HG03571 (cell line): ENCODE data around the gene GRIFIN.
"Not testable (repeated sequence)": the region's sequence is repeated elsewhere in the genome, so short reads cannot be mapped to it uniquely, and the experiment has no call there.

Source experiments
- ATAC-seq: cut with Tn5 transposase; IDR thresholded peaks from one replicate; pipeline ENCODE4 v1.9.1; 2021; ENCODE audit not compliant: unreplicated experiment

Gene GRIFIN

DNA sequence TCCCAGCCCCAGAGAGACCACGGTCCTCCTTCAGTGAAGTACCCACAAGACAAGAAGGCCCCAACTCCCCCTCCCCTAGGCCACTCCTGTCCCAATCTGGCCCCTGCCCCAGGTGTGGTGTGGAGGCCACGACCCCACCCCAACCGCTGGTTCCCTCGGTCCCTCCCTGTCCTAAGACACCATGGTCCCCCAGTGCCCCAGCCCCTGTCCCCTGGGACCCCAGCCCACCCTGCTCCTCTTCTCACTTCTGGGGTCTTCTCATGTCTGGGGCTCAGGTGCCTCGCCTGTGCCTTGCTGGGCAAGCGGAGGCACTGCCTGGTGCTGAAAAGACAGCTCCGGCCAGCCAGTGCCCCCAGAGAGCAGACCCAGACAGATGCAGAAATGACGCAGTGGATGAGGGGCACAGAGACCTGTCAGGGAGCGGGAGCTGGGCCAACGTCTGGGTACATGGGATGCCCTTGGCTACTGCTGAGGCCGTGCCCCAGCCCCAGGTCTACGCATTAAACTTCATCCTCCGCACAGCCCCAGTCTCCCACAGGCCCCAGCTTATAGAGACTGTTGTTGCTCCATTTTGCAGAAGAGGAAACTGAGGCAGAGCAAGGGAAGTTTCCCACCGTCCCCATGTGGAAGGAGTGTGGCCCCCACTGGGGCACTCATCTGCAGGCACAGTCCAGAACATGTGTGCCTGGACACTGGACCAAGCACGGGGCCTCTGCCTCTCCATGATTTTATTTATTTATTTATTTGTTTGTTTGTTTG, 14.8 kb downstream of the GRIFIN start:
- ATAC-seq, result no peak

DNA sequence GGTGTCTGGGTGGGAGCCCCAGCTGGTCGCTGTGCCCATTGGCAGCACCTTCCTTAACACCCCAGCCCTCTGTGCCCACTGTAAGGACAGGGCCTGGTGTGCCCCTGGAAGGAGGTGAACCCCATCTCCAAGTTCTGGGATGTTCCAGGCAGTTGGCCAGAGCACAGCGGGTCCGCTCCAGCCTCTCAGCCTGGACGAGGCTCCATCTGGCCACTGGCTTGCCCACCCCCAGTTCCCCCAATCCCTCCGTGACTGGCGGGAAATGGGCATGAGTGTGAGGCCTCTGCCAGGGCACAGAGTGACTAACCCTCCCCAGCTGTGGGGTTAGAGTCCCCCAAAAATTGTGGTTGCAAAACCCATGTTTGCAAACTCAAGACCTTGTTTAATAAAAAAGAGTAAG, 15.6 kb downstream of the GRIFIN start:
- no peak for ATAC-seq

DNA sequence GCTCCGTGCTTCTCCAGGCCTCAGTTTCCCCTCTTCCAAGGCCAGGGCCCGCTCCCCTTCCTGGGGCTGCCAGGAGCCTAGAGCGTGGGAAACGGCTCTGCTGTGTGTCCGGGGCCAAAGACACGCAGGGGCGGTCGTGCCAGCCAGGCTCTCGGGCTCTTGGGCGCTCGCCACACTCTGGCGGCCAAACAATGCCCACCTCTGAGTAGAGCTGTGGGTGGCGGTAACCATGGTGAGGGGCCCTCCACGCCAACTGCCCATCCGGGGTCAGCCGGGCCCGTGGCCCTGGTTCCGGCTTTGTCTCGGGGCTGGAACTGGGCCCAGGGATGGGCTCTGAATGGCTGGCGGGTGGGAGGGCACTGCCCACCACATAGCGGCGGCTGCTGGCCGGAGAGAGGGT, 16.0 kb downstream of the GRIFIN start:
- no peak for ATAC-seq

DNA sequence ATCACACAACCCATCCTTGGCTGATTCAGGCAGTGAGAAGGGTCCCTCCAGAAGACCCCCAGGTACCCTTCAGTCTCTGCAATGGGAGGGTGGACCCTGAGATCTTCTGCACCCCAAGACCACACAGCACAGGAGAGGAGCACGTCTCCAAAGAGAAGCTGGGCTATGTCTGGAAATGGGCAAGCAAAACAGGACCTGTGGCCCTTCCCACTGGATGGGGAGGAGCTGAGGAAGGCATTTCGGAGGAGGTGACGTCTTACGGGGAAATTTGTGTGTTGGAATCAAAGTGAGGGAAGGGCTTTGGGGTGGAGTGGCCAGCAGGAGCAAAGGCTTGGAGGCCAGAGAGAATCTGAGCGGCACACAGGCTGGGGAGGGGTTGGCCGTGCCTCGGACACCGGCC, 16.5 kb downstream of the GRIFIN start:
- ATAC-seq, result no peak

DNA sequence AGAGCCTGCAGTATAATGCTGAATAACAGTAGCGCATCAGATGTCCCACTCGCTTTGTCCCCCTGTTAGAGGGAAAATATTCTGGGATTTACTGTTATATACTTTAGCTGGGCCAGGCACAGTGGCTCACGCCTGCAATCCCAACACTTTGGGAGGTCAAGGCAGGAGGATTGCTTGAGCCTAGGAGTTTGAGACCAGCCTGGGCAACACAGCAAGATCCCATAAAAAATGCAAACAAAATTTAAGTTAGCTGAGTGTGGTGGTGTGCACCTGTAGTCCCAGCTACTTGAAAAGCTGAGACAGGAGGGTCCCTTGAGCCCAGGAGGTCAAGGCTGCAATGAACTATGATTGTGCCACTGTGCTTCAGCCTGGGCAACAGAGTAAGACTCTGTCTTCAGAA, 22.3 kb downstream of the GRIFIN start:
- not testable (repeated sequence) for ATAC-seq

DNA sequence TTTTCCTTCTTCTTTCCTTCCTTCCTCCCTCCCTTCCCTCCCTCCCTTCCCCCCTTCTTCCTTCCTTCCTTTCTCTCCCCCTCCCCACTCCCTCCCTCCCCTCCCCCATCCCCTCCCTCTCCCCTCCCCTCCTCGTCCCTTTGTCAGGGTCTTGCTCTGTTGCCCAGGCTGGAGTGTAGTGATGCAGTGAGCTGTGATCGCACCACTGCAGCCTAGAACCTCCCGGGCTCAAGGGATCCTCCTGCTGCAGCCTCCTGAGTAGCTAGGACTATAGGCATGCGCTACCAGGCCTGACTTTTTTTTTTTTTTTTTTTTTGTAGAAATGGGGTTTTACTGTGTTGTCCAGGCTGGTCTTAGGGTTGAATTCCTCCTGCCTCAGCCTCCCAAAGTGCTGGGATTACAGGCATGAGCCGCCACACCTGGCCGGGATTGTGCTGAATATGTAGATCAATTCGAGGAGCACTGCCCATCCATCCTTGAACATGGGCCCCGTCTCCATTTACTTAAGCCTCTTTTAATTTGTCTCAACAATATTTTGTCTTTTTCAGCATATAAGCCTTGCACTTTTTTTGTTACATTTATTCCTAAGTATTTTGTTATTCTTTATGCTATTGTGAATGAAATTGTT, 23.4 kb downstream of the GRIFIN start:
- no peak for ATAC-seq

DNA sequence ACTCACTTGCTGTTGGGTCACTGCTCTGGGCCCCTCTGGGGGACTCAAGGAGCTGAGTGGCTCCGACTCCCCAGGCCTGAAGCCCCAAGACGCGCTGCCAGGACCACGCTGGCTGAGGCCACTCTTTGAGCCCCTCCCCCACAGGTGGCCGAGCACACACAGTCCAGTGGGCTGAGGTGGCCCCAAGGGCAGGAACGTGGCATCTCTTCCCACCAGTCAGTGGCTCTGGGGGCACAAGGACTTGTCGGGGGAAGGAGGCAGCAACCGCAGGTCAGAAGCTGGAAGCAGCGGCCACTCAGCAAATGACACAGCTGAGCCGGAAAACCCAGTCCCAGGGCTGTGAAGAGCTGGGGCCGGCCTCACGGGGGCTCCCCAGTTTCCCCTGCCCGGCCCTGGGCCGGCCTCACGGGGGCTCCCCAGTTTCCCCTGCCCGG, 24.1 kb downstream of the GRIFIN start:
- ATAC-seq, result no peak

DNA sequence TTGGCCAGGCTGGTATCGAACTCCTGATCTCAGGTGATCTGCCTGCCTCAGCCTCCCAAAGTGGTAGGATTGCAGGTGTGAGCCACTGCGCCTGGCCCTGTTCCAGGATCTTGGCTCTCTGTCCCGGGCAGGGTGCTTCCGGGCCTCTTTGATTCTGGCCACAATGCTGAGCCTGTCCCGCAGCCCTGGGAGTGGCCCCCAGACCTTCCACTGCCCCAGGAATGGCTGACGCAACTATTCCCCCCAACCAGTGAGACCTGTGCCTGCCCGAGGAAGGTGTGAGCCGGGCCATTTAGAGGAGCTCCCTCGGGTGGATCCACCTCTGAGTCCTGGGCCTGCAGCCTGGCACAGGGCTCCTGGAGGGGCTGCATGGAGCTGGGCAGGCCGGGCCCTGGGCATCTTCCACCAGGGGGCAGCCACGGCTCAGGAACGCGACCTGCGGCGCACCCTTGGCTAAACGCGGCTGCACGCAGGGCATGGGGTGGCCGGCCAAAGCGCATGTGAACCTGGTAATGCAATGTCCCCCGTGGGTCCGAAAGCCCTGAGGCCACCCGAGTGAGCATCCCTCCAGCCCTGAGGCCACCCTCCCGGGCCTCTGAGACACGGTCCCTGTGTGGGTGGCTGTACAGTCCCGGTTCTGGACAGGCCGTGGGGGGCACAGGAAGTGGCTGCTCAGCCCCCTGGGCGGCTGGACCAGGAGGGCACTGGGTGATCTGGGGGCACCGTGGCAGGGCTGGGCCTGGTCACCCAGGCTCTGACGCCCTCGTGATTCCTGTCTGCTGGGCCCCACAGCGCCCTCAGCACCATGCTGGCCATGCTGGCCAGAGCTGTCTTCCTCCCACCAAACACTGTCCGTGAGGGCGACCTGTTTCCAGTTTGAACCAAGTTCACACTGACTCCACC, 24.8 kb downstream of the GRIFIN start:
- no peak for ATAC-seq

DNA sequence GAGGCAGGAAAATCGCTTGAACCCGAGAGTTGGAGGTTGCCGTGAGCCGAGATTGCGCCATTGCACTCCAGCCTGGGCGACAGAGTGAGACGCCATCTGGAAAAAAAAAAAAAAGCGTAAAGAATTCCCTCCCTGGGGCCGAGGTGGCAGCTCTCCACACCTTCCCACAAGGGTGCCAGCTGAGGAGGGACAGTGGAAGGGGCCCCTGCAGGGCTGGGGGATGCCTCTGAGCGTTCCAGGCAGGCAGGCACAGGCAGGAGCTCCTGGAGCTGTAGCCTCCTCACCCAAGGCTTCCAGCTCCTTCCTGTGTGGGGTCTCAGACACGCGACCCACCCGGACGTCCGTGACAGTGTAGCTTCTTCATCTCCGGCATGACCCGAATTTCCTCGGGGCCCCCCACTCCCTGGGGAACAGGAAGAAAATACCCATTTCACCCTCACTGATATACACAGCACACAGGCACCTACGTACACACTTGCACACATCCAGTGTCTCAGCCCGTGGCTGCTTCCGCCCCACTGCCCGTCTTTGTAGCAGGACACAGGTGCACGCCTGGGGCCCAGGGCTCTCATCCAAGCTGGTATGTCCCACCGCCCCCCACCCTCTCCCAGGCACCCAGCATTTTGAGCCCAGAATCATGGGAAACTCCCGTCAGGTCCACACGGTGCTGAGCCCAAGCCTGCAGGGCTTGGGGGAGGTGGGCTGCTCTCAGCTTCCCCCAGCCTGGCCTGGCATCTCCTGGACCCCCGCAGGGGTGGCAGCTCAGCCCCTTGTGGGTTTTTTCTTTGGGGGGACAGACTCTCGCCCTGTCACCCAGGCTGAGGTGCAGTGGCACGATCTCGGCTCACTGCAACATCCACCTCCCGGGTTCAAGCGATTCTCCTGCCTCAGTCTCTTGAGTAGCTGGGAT, 25.7 kb downstream of the GRIFIN start:
- ATAC-seq, result no peak

DNA sequence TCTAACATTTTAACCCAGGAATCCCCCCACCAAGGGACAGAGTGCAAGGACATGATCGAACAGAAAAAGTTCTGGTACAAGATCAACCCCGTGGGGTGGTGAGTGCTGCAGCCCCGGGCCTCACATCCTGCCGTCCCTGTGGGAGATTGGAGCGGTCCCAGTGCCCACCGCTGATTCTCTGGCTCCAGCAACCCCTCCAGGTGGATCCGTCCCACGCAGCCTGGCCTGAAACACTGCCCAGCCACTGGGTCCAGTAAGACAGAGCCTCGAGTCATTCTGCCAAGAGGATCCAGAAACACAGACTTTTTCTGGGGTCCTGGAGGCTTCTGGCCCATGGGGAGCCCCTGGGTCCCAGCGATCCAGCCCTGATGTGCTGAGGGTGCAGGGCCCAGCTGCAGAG, 29.5 kb downstream of the GRIFIN start:
- ATAC-seq, result no peak

DNA sequence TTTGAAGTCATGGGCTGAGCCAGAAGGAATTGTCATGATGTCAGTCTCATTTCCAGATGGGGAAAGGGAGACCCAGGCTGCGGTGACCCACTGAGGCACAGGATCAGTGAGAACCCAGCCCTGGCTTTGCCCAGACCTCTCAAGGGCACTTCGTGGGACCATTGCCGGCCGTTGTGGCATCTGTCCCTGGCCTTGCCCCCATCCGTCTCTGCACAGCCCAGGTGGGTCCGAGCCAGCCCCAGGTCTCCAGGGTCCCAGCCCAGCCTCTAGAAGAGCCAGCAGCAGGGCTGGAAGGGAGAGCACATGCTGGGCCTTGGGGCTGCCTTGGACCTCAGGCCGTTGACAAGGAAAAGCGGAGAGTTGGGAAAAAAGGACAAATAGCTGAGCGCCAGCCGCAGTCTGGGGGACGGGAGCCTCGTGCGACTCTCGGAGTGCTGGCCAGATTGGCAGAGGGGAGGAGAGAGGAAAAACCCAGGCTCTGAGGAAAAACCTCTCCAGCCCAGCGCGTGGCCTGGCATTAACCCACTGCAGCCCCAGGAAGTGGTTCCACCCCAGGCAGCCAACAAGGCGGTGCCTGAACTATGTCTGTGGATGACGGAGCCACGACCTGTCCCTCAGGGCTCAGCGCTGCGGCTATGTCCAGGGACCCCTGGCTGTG, 30.2 kb downstream of the GRIFIN start:
- no peak for ATAC-seq

DNA sequence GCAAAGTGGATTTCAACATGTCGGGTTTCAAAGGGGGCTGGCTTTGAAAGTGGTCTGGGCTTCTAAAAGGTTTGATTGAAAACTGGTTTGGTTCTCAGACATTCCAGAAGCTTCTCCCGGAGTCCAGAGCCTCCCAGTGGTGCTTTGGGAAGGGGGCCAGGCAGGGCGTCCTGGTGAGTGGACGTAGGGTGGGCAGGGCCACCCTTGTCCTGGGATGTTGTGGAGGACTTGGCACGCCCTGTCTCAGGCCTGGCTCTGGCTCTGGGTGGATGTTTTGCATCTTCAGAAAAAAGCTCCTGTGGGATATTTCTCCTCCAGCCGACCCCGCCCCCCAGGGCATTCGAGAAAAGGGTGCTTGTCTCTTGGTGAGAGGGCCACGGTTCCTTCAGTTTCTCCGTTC, 31.2 kb downstream of the GRIFIN start:
- no peak for ATAC-seq

DNA sequence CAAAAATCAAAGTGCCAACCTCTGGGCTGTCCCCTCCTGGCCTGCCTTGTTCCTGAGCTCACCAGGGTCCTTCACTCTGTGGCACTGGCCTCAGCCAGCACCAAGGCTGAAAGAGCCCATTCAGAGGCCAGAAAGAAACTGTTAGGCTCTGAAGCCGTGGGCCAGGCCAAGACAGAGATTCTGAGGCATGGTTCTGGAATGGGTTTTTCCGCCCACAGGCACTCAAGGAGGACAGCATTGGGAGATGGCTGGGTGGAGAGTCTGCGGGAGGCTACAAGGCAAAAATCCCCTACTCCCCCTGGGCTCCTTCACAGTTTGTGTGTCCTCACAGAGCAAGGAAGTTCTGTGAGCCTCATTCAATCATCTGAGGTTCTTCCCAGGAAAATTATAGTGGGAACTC, 31.7 kb downstream of the GRIFIN start:
- no peak for ATAC-seq

DNA sequence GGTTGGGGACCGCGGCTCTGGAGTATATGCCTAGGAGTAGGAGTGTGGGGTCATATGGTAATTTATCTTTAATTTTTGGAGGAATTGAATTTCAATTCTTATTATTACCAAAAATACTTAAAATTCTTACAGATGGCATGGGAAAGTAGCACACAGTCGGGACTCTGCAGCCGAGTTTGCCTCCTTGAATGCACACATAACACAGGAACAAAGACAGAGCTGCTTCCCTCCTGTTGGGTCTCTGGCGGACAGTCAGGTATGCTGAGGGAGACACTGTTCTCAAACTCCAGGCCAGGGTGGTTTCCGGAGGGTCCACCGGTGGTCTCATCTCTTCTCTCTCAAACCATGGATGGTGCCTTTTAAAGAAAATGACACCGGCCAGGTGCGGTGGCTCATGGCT, 32.7 kb downstream of the GRIFIN start:
- no peak for ATAC-seq

DNA sequence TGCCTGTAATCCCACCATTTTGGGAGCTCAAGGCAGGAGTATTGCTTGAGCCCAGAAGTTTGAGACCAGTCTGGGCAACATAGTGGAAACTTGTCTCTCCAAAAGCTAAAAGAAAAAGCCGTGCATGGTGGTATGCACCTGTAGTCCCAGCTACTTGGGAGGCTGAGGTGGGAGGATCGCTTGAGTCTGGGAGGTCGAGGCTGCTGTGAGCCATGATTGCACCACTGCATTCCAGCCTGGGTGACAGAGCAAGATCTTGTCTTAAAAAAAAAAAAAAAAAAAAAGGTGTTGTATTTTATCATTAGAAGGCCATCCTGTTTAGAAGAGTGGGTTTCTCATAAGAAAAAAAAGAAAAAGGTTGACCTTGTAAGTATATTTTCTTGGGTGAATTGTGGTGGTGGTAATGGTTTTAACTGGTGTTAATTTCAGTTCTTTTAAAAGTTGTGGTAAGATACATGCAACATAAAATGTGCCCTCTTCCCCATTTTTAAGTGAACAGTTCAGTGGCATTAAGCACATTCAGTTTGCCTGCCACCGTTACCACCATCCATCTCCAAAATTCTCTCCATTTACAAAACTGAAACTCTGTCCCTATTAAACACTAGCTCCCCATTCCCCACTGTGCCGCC, 34.7 kb downstream of the GRIFIN start:
- no peak for ATAC-seq

DNA sequence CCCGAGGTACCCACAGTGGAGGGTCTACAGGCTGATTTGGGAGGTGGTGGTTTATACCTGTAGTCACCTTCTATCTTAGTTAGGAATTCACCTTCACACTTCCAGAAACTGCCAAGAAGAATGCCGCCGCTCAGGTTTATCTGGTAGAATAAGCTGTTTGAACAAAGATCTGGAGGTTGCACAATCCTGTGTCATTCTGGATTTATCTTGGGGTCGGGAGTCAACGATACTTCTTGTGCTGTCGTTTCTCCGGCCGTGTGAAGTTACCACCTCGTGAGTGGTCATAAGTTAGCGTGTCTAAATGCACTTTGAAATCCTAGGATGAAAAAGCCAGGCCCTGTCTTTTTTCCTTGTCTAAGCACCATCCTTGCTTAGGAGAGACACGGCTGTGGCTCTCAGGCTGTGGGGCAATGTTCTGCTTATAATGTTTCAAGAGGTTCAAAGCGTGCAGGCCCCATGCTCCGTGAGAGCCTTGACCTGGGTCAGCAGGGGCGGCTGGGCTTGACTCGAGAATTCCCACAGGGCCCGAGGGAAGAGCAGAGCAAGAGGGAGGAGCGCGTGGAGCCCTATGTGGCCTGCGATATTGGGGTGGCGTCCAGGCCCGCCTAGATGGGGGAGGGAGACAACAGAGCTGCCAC, 35.5 kb downstream of the GRIFIN start:
- no peak for ATAC-seq

DNA sequence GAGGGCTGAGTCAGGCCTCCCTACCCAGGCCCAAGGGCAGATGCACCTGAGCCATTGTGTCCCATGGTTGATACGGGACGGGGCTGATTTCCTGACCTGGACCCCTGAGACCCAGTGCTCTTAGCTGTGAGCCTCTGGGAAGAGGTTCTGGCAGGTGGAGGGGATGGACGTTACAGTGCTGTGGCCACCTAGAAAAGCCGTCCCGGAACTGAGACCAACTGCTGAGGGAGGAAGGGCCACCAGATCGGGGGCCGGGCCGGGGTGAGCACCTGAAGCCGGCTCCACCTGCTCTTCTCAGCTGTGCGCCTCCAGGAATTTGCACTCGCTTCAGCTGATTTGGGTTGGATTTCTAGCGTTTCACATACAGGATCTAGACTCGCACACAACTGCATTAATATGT, 37.4 kb downstream of the GRIFIN start:
- no peak for ATAC-seq

DNA sequence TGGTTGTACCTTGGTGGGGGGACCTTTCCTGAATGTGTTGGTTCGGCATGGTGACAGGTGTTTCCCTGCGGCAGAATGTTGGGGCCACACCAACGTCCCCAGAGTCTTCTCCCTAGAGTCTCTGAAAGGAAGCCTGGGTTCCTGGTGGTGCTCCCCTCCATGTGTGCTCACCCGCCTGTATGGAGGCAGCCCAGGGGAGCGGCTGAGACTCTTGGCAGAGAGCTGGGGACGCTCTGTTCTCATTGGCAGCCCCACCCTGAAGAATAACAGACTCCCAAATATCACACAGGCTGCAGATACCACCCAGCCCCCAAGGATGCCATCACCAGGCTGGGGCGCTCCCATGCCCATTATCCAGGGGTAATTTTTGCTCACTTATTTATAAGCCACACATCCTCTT, 38.0 kb downstream of the GRIFIN start:
- ATAC-seq, result no peak

DNA sequence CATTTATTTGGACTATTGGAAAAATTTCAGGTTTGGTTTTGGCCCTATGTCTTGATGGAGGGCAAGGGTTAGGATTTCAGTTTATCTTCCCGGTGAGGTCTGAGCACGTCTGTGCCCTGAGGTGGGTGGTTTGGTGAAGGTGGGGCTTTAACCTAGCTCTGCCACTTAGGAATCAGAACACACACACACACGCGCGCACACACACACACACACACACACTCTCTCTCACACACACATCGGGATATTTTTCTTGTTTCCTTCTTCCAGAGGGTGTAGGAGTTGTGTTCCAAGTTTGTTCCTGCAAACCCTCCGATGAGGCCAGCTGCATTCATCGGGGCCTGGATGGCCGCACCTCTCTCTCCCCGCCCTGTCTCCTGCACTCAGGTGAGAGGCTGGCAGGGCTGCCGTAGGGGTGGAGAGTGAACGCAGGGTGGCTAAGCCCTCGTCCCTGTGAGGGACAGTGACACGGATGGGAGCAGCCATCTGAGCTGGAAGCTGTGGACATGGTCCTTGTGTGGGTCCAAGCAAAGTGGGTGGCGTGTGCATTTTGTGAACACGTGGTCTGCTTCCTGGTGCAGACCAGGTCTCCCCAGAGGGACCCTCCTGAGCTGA, 38.6 kb downstream of the GRIFIN start:
- no peak for ATAC-seq
